ENCODE measurements around the gene CAND1.

CAND1 gene

GRCh38 chr12:67287311-67287710 is 18.2 kb downstream of the CAND1 start:
- DNase-seq (ENCODE audit: low spot score), result no peak
- no peak for TF ChIP-seq CTCF (IDR thresholded peaks at IDR 0.05; ENCODE audit: extremely low read depth, insufficient read depth, missing control alignments)
- in situ Hi-C loops (cut with MboI; ENCODE audit: low pct_unique_long_range_greater_than_20kb, low sequenced_read_pairs, unreplicated experiment), result no loop called here

- in situ Hi-C loops (cut with MboI; ENCODE audit: low pct_unique_long_range_greater_than_20kb, low sequenced_read_pairs, unreplicated experiment), result no loop called here
- no peak for TF ChIP-seq CTCF (IDR thresholded peaks at IDR 0.05; ENCODE audit: extremely low read depth, insufficient read depth, missing control alignments)
- no peak for DNase-seq (ENCODE audit: low spot score)
Observed at GRCh38 chr12:67288561-67288960, 19.4 kb downstream of the CAND1 start.

DNA sequence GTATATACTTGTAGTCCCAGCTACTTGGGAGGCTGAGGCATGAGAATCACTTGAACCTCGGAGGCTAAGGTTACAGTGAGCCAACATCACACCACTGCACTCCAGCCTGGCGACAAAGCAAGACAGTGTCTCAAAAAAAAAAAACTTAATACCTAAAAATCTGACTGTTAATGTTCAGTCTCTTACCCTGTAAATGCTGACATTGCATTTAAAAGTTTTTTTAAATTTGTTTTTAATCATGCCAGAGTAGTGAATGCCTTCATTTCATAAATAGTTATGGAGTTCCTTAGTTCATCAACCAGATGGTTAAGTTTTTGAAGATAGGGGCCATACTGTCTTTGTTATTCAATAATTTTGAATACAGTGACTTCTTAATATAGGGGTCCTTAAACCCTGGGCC is 21.2 kb downstream of the CAND1 start:
- in situ Hi-C loops (cut with MboI; ENCODE audit: low pct_unique_long_range_greater_than_20kb, low sequenced_read_pairs, unreplicated experiment), result no loop called here
- no peak for TF ChIP-seq CTCF (IDR thresholded peaks at IDR 0.05; ENCODE audit: extremely low read depth, insufficient read depth, missing control alignments)
- DNase-seq (ENCODE audit: low spot score), result no peak

DNA sequence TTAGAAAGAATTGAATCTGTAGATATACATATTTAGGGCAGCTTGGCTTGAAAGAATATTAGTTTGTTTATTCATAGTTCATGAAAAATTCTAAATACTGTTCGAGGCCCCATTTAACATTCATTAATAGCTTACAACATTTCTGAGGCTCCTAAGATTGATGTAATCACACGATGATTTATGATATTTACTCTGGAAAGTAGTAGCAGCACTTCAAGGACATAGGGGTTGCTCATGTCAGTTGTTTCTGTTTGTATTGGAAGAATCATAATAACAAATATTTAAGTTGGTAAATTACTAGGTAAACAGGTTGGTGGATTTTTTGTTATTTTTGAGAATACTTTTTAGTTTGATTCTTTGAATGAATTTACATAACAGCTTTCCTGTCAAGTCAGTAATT is 30.4 kb downstream of the CAND1 start:
- DNase-seq (ENCODE audit: low spot score), result no peak
- in situ Hi-C loops (cut with MboI; ENCODE audit: low pct_unique_long_range_greater_than_20kb, low sequenced_read_pairs, unreplicated experiment), result no loop called here
- no peak for TF ChIP-seq CTCF (IDR thresholded peaks at IDR 0.05; ENCODE audit: extremely low read depth, insufficient read depth, missing control alignments)

DNA sequence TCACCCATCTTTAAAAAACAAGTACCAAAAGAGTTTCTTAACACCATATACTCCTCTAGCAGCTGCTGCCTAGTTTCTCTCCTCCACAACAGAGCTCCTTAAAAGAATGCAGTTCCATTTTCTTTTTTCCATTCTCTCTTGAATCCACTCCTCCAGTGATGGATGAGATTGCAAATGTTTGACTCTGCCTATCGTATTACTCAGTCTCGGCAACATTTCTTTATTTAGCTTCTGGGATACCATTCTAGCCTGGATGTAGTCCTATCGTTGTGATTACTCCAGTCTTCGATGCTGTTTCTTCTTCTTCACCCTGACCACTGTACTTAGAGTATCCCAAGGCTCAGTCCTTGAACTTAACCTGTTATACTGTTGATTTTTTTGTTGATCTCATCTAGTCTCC is 30.8 kb downstream of the CAND1 start:
- no peak for TF ChIP-seq CTCF (IDR thresholded peaks at IDR 0.05; ENCODE audit: extremely low read depth, insufficient read depth, missing control alignments)
- DNase-seq (ENCODE audit: low spot score), result no peak
- in situ Hi-C loops (cut with MboI; ENCODE audit: low pct_unique_long_range_greater_than_20kb, low sequenced_read_pairs, unreplicated experiment), result no loop called here

DNA sequence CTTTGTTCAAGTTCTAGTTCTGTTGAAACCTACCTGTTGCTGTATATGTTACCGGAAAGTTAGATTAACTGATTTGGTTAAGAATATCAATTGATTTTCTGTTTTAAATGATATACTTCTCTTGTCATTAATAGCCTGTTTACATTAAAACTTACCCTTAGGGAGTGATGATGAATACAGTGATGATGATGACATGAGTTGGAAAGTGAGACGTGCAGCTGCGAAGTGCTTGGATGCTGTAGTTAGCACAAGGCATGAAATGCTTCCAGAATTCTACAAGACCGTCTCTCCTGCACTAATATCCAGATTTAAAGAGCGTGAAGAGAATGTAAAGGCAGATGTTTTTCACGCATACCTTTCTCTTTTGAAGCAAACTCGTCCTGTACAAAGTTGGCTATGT is 33.0 kb downstream of the CAND1 start:
- in situ Hi-C loops (cut with MboI; ENCODE audit: low pct_unique_long_range_greater_than_20kb, low sequenced_read_pairs, unreplicated experiment), result no loop called here
- DNase-seq (ENCODE audit: low spot score), result no peak
- no peak for TF ChIP-seq CTCF (IDR thresholded peaks at IDR 0.05; ENCODE audit: extremely low read depth, insufficient read depth, missing control alignments)

GRCh38 chr12:67305544-67305943 is 36.4 kb downstream of the CAND1 start:
- in situ Hi-C loops (cut with MboI; ENCODE audit: low pct_unique_long_range_greater_than_20kb, low sequenced_read_pairs, unreplicated experiment), result no loop called here
- DNase-seq (ENCODE audit: low spot score), result no peak
- TF ChIP-seq CTCF (IDR thresholded peaks at IDR 0.05; ENCODE audit: extremely low read depth, insufficient read depth, missing control alignments), result no peak
